GM13977 (cell line): Measurements from ENCODE around the gene OPCML.

Experiments used
- DNase-seq: peaks from one replicate; pipeline ENCODE4 v3.0.0; 2012; ENCODE audit warnings: low spot score
- in situ Hi-C: fragments of 300-500 bp; cut with MboI; formaldehyde crosslinking; loops from one replicate; pipeline ENCODE4 v1.12.0; 2022; ENCODE audit warnings: low sequenced_read_pairs, low pct_unique_long_range_greater_than_20kb, mixed read lengths, inconsistent platforms; ENCODE audit not compliant: unreplicated experiment
- TF ChIP-seq, protein P1 (sequence below): IDR thresholded peaks from 2 replicates; pipeline ENCODE4 v1.5.1; 2012; ENCODE audit warnings: mild to moderate bottlenecking, control low read depth; ENCODE audit not compliant: insufficient read depth; ENCODE audit errors: extremely low read depth, missing control alignments

OPCML gene

DNA sequence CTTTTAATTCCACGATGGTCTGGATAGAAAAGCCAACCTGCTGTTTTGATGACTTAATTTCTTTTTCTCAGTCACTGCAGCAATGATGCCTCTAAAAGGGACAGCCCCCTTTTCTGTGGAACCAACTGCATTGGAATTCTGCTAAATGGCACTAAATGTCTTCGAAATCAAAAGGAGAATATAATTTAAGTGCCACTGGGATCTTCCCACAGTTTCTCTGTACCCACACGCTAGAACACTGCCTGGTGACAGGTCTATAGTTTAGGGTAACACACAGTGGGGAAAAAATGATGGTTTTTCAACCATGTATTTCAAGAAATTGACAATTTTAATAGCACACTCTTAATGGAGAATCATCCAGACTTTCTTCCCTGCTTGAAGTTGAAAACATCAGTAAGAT lies 182.3 kb downstream of the OPCML start:
- TF ChIP-seq, protein P1, sequence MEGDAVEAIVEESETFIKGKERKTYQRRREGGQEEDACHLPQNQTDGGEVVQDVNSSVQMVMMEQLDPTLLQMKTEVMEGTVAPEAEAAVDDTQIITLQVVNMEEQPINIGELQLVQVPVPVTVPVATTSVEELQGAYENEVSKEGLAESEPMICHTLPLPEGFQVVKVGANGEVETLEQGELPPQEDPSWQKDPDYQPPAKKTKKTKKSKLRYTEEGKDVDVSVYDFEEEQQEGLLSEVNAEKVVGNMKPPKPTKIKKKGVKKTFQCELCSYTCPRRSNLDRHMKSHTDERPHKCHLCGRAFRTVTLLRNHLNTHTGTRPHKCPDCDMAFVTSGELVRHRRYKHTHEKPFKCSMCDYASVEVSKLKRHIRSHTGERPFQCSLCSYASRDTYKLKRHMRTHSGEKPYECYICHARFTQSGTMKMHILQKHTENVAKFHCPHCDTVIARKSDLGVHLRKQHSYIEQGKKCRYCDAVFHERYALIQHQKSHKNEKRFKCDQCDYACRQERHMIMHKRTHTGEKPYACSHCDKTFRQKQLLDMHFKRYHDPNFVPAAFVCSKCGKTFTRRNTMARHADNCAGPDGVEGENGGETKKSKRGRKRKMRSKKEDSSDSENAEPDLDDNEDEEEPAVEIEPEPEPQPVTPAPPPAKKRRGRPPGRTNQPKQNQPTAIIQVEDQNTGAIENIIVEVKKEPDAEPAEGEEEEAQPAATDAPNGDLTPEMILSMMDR = no peak
- no peak for DNase-seq
- in situ Hi-C loops = no loop called here

DNA sequence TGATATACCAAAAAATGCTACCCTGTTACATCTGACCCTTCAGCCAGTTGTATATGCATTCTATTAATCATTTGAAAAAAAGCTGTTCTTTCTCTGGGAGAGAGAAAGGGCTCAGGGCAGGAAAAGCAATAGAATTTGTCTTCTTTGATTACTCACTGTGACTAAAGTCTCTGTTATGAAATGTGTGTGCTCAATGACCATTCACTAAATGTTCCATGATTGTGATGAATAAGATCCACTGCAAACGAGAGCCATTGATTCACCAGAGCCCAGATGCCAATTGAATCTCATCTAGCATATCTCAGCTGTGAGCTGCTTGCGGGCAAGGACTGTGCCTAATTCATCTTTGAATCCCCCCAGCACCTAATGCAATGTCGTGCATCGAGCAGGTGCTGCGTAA lies 184.3 kb downstream of the OPCML start:
- no peak for DNase-seq
- in situ Hi-C loops = no loop called here
- TF ChIP-seq, protein P1 = no peak

DNA sequence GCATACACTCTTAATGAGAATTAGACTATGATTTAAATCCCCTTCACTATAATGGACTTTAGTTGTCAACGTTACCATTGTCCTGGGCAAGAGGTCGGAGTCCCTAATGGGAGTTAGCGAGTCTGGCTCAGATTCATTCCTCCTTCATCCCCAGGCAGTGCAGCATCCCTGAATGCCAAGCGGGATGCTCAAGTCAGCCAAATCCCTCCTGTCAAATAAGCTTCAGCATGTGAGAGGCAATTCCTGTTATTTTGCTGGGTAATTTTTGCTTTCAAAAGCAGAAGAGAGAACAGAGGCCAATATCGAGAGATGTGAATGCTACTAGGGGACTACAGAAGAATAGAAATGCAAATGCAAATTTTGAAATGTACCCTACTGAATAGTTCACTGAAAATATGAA lies 186.2 kb downstream of the OPCML start:
- no peak for DNase-seq
- in situ Hi-C loops = no loop called here
- TF ChIP-seq, protein P1 = no peak

DNA sequence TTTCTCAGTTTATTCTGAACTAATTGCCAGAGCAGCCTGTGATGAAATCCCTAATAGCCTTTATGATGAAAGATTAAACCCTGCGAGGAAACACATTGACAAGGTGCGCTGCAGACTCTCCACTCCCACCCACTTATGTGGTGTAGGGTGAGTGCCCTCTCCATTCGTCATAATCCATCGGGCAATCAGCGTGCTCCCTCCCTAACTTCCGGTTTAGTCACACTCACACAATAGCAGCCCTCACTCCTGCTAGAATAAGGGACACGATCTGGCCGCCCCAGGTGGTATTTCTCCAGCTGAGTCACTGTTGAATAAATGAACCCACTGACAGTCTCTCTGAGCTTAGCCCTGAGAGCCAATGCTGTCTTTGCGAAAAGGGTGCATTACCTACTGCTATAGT lies 188.3 kb downstream of the OPCML start:
- TF ChIP-seq, protein P1 = no peak
- in situ Hi-C loops = no loop called here
- no peak for DNase-seq

DNA sequence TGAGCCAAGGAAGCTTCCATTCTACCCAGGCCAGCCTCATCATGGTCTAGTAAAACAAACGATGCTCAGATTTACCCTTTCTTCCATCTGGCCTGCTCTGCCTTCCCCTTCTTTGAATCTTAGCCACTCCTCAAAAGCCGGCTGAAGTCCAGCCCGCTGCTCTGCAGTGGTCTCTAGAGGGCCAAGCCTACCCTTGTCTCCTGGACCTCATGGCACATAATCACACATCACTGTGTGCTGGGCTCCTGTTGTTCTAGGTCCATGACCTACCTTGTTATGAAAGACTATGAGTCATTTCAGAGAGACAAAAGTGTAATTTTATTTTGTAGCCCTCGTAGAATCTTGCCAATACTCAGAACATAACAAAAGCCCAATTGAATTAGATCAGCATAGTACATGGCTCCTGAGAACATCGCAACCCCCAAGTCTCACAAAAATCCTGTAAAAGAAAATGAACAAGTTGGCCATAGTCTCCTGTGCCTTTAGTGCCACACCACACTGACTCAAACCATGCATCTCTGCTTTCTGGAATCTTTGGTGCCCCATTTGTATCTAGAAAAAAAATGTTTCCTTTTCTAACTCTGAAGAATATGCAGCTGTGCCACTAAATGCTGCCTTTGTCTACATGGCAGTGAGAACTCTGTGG lies 192.7 kb downstream of the OPCML start:
- in situ Hi-C loops = no loop called here
- TF ChIP-seq, protein P1 = no peak
- DNase-seq = no peak

- no peak for DNase-seq
- in situ Hi-C loops = no loop called here
- TF ChIP-seq, protein P1 = no peak
Observed at GRCh38 chr11:133338588-133338987, 193.7 kb downstream of the OPCML start.
